Prostate gland (tissue), 2 donors: ENCODE results near the gene SHF.

Source experiments
- CTCF ChIP-seq, 4 experiments: fragments of 200-600 bp in 2 of 4; fragments of 450-650 bp in 2 of 4; sonication (generic) in 2 of 4; IDR thresholded peaks; 1 replicate in 3 of 4; 2 replicates in 1 of 4; pipeline ENCODE4 v1.5.1; 2016 to 2019; ENCODE audit warnings: antibody characterized with exemption in 4 of 4, mild to moderate bottlenecking in 2 of 4, moderate library complexity in 2 of 4
- POLR2A ChIP-seq: fragments of 450-650 bp; IDR thresholded peaks from one replicate; pipeline ENCODE4 v1.6.1; 2016; ENCODE audit warnings: antibody characterized with exemption, mild to moderate bottlenecking
- POLR2AphosphoS5 ChIP-seq: sonication (generic); formaldehyde crosslinking; IDR thresholded peaks from one replicate; pipeline ENCODE4 v1.6.1; 2017; ENCODE audit warnings: antibody characterized with exemption

- no peak for TF ChIP-seq CTCF (IDR thresholded peaks at IDR 0.05)
- no peak for TF ChIP-seq POLR2A
- TF ChIP-seq POLR2AphosphoS5 = no peak
Measured at GRCh38 chr15:45149060-45149459, 38.7 kb downstream of the SHF start.
